ENCODE measurements around the gene LRIG2. TPM values are rescaled to one million over a fixed set of nuclear protein-coding genes. Genes with fewer than 3 reads are reported as not detected.
A peak's percentile ranks its signal among the peaks of the same experiment; 100 is the strongest.

LRIG2 gene
- total RNA-seq, 1 donor from 2014 or later: 14.5 TPM

DNA sequence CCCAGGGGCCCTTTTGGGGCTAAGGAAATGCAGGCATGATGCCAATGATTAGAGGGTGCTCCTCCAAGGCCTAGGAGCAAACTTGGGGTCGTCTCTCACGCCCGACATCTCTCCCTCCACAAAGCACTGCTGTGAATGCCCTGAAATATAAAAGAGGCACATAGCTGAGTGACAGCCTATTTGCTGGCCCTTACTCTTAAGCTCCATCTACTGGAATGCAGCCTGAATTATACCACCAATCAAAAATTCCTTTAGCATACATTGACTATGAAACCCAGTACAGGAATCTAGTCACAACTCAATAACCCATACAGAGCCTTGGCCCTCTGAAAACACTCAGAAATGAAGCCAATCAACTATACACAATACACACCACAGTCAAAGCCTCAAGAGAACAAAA, 105.5 kb downstream of the LRIG2 start:
- no peak for DNase-seq (ENCODE audit: extremely low spot score, unreplicated experiment)
- Mint-ChIP-seq H3K9me3 (ENCODE audit: unreplicated experiment) (peaks cover 3% of the 10 kb centered on the region), H3K4me3 (ENCODE audit: unreplicated experiment) (no peak overlapping the region), H3K36me3 (ENCODE audit: unreplicated experiment) (no peaks in the 10 kb centered on the region), H3K4me1 (ENCODE audit: unreplicated experiment) (no peaks in the 10 kb centered on the region), H3K27ac (ENCODE audit: unreplicated experiment) (no peak overlapping the region), H3K27me3 (ENCODE audit: unreplicated experiment) (peaks cover 65% of the 10 kb centered on the region)
- TF ChIP-seq CTCF (IDR thresholded peaks at IDR 0.05): peak; percentile 17

Other genes with a start within 250 kb of the LRIG2 start
- 58.7 and 60.0 TPM in 2 replicates for gene SLC16A1, start 117.0 kb upstream of the LRIG2 start, total RNA-seq

All from osteocyte (in vitro differentiated cells).